CD4-positive, alpha-beta T cell treated with Interleukin-6 at 100 ng/mL for 8 hours (primary cell): ENCODE results near the gene HLA-DRB5.
A peak's percentile ranks its signal among the peaks of the same experiment; 100 is the strongest.
"Not testable (repeated sequence)": the region's sequence is repeated elsewhere in the genome, so short reads cannot be mapped to it uniquely, and the experiment has no call there.

Experiments used
- DNase-seq: peaks from one replicate; pipeline ENCODE4 v3.0.0-alpha.2; 2020; ENCODE audit warnings: mixed read lengths, low spot score

The HLA-DRB5 gene

GRCh38 chr6:32529697-32530430 is at the start of gene HLA-DRB5:
TSS of gene HLA-DRB5 (minus strand) at chr6:32530287. CDS start at chr6:32530224, 63 bp downstream.
- DNase-seq, result peak; percentile 22

GRCh38 chr6:32578962-32579361 is 48.9 kb upstream of the HLA-DRB5 start:
- DNase-seq, result no peak

- DNase-seq, result not testable (repeated sequence)
Measured at GRCh38 chr6:32577493-32577892, 47.4 kb upstream of the HLA-DRB5 start.

- DNase-seq, result no peak
Measured at GRCh38 chr6:32576250-32576649, 46.2 kb upstream of the HLA-DRB5 start.

- DNase-seq, result no peak
Measured at GRCh38 chr6:32570363-32570905, 40.3 kb upstream of the HLA-DRB5 start.

GRCh38 chr6:32568561-32568960 is 38.5 kb upstream of the HLA-DRB5 start:
- DNase-seq, result no peak

- DNase-seq, result no peak
Measured at GRCh38 chr6:32566957-32567356, 36.9 kb upstream of the HLA-DRB5 start.

- DNase-seq, result no peak
Measured at GRCh38 chr6:32565511-32565910, 35.4 kb upstream of the HLA-DRB5 start.

- DNase-seq, result no peak
Measured at GRCh38 chr6:32562940-32563339, 32.9 kb upstream of the HLA-DRB5 start.

GRCh38 chr6:32559747-32560146 is 29.7 kb upstream of the HLA-DRB5 start:
- no peak for DNase-seq

- no peak for DNase-seq
Measured at GRCh38 chr6:32558426-32559057, 28.5 kb upstream of the HLA-DRB5 start.

- DNase-seq, result no peak
Measured at GRCh38 chr6:32554116-32554965, 24.3 kb upstream of the HLA-DRB5 start.

GRCh38 chr6:32553037-32553742 is 23.1 kb upstream of the HLA-DRB5 start:
- DNase-seq, result no peak

GRCh38 chr6:32551410-32551809 is 21.3 kb upstream of the HLA-DRB5 start:
- no peak for DNase-seq

GRCh38 chr6:32539839-32540238 is 9.8 kb upstream of the HLA-DRB5 start:
- no peak for DNase-seq

- DNase-seq, result not testable (repeated sequence)
Measured at GRCh38 chr6:32530431-32530793, 325 bp upstream of the HLA-DRB5 start.

GRCh38 chr6:32522302-32523047 is 7.6 kb downstream of the HLA-DRB5 start:
- no peak for DNase-seq

- DNase-seq, result no peak
Measured at GRCh38 chr6:32519910-32520258, 10.2 kb downstream of the HLA-DRB5 start.

GRCh38 chr6:32519118-32519909 is 10.8 kb downstream of the HLA-DRB5 start:
- DNase-seq, result no peak

GRCh38 chr6:32517654-32518445 is 12.2 kb downstream of the HLA-DRB5 start:
- no peak for DNase-seq
